Stimulated activated CD8-positive, alpha-beta memory T cell treated with anti-CD3 and anti-CD28 coated beads, Interleukin-7, amount 100 ng/mL, for 1 hour (primary cell): ENCODE results near the gene CUZD1.

ENCODE experiments used
- DNase-seq, 2 donors: peaks; one replicate each; pipeline ENCODE4 v3.0.0-alpha.2; 2020; ENCODE audit warnings: low read depth in 2 of 2

The CUZD1 gene

DNA sequence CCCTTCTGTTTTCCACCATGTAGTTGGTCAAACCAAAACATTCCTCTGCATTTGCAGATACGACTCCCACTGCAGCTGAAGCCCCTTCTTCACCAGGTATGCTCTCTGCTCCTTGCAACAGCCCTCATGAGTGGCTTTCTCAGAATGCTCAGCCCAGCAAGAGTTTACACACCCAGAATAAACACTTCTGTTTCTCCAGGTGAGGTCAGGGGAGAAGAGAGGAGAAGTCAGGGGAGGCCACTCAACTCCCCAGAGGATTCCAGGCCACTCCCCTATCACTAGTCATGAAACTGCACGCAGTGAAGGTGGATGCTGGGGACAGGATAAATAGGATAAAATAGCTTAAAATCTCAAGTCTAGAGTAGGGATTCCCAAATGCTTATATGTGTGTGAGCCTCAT is 31.2 kb downstream of the CUZD1 start:
- no peak for DNase-seq

DNA sequence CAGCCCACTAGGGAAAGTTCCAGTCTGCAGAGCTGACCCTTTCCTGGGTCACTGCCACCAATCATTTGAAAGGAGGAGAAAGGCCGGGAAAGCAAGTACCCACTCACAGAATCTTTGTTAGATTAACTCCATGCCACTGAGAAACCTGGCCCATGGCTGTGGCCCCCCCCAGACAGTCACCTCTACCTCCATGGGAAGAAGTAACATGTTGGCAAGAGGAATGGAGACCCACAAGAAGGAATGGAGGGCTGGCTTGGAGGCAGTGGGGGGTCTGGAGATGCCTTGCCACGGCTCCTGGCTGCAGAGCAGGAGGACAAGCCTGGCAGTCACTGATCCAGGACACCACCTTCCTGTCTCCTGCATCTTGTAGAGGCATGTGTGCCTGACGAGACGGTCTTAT is 32.9 kb downstream of the CUZD1 start:
- no peak for DNase-seq

DNA sequence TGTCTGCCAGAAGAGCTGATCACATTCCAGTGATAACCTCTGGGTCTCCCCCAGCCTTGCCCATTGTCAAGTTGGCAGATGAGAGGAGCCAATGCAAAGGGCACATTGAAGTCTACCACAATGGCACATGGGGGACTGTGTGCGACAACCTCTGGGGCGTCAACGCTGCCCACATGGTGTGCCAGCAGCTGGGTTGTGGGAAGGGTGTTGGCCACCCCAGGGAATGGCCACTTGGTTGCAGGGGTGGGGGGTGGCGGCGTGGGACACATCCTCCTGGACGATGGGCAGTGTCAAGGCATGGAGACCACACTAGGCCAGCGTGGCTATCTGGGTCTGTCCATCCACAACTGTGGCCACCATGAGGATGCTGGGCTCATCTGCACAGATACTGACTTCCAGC is 43.4 kb downstream of the CUZD1 start:
- no peak for DNase-seq

DNA sequence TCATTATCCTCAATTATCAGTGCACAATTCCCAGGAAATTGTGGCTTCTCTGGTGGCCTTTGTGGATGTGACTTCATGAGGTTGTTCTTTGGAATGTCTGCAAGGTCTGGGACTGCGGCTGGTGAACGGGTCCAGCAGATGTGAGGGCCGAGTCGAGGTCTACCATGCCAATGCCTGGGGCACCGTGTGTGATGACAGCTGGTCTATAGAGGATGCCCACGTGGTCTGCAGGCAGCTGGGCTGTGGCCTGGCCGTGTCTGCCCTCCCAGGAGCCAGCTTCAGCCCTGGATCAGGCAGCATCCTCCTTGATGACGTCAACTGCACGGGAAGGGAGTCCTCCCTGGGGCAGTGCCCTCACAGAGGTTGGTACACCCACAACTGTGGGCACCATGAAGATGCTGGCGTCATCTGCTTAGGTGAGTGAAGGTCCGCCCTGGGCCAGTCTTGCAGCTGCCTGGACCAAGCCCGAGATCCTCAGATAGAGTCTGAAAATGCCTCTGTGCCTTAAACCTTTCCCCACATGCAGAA is 46.9 kb downstream of the CUZD1 start:
- no peak for DNase-seq

DNA sequence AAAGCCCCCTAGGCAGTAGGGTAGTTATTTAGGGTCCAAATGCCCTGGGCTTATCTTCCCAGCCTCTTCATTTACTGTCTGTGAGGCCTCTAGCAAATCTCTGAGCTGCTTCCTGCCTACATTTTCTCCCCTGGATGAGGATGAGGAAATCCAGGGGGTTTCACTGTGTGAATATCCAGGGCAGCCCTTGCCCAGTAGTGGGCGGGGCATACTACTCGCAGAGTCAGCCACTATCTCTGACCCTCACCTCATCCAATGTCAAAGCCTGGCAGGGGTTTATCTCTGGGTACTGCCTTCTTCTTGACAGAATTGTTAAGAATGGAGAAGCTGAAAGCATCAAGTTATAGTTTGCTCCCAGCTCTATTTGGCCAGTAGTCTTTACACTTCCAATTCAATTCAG is 48.9 kb downstream of the CUZD1 start:
- no peak for DNase-seq

DNA sequence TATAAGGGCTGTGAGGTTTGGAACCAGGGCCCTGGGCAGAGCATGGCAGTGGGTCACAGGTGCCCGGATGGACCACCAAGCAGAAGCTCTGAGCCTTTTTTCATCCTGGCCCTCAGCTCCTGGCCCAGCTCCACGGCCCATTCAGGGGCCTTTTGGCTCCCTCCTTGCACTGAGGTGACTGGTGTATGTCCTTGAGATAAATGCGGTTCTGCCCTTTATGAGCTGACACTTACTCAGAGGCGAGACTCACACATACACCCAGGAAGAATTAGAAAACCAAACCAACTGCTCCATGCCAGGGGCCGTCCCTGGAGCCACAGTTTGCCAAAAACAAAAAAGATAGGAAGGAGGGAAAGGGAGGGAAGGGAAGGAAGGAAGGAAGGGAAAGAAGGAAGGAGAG is 49.7 kb downstream of the CUZD1 start:
- DNase-seq = no peak

DNA sequence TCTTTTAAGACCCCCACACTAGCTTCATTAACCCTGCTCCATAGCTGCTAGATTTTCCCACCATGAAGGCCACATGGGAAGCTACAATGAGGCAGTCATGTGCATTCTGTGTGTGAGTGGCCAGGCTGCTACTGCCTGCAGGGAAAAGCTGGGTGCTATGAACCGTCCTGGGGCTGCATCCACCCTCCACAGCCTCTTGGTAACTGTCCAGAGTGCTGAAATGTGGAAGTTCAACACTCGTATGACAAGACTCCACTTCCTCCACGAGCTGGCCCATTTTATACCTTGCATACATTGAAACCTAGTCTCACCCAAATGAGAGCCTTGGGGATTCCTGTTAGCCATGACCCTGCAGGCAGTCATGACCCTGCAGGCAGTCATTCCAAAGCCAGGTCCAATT is 59.4 kb downstream of the CUZD1 start:
- no peak for DNase-seq

DNA sequence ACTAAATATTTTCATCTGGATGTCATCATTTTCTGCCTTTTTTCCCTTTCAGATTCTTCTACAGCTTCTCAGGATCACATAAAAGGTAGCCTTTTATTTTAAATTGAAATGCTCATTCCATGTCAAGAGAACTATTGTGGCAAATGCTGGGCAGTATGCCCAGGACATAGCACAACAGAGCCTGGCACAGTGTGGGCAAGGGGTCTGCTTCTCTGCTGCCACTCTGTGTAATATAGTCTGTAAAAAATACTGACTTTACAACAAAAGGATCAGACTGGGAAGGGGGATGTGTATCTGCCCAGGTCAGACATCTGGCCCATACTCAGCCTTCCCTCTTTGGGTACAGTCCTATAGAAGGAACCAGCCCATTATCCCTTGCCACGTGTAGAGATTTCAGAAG is 62.7 kb downstream of the CUZD1 start:
- DNase-seq = no peak
